GM12873 (cell line): ENCODE data around the gene MYBL2.

Experiments used
- TF ChIP-seq, protein P1 (sequence below): IDR thresholded peaks from 2 replicates; pipeline ENCODE4 v1.5.1; 2012; ENCODE audit warnings: low read depth, mild to moderate bottlenecking, moderate library complexity, low read length, control low read depth; ENCODE audit not compliant: insufficient read depth; ENCODE audit errors: missing control alignments

MYBL2 gene

GRCh38 chr20:43755390-43755789 lies 88.5 kb downstream of the MYBL2 start:
- TF ChIP-seq, protein P1, sequence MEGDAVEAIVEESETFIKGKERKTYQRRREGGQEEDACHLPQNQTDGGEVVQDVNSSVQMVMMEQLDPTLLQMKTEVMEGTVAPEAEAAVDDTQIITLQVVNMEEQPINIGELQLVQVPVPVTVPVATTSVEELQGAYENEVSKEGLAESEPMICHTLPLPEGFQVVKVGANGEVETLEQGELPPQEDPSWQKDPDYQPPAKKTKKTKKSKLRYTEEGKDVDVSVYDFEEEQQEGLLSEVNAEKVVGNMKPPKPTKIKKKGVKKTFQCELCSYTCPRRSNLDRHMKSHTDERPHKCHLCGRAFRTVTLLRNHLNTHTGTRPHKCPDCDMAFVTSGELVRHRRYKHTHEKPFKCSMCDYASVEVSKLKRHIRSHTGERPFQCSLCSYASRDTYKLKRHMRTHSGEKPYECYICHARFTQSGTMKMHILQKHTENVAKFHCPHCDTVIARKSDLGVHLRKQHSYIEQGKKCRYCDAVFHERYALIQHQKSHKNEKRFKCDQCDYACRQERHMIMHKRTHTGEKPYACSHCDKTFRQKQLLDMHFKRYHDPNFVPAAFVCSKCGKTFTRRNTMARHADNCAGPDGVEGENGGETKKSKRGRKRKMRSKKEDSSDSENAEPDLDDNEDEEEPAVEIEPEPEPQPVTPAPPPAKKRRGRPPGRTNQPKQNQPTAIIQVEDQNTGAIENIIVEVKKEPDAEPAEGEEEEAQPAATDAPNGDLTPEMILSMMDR, result no peak

DNA sequence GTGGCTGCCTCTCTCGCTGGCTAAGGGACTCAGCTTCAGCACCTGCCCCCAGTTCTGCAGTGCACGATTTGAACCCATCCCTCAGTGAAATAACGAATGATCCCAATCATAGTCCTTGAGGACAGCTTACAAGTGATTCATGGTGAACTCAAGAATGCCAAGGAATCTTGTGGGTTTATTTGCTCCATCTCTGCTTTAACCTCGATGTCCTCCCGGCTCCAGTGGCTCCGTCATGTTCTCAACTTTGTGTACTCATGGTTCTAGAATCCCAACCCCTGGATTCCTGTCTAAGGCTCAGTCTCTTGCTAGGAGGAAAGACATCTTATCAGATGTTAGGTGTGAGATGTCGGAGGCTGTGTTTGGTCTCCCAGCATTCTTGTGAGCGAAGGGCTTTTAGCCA lies 88.9 kb downstream of the MYBL2 start:
- TF ChIP-seq, protein P1, result no peak

- TF ChIP-seq, protein P1, result no peak
Observed at GRCh38 chr20:43761386-43762340, 94.7 kb downstream of the MYBL2 start.

GRCh38 chr20:43762911-43763310 lies 96.0 kb downstream of the MYBL2 start:
- TF ChIP-seq, protein P1, result no peak

DNA sequence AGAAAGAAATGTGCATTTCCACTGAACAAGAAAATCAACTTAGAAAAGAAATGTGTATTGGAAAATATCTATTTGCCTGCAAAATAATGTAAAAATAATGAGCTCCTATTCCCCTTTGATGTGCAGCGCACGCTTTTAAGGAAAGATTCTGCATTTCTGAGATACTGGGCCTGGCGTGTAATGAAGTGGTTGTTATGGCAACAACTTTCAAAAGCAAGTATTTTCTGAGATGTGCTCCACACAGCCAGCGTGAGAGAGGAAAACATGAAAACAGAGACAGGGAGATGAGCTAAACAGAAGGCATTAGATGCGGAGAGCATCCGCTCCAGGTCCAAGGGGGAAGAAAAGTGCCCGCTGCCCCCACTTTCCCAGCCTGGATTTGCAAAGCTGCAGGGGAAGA lies 99.0 kb downstream of the MYBL2 start:
- TF ChIP-seq, protein P1, result no peak
